ENCODE results near the gene SEMA3A.
"Not testable (repeated sequence)": the region's sequence is repeated elsewhere in the genome, so short reads cannot be mapped to it uniquely, and the experiment has no call there.

Gene SEMA3A

DNA sequence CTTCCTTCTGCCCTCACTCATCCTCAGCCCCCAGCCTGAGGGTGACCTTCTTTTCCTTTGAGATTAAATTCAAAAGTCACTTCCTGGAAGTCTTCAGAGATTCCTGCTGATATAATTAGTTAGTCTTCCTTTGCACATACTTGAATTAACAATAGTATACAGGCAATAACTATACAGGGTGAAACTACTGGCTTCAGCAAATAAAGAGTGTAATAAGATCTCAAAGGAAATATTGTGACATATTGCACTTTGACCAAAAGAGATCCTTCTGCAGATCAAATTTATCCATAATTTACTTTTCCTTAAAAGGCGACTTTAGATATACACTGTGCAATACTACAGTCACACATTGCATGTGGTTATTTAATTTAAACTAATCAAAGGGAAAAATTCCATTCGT lies 123.8 kb downstream of the SEMA3A start:
- DNase-seq (ENCODE audit: extremely low read depth in 1 of 2, low read depth in 1 of 2), result no peak

DNA sequence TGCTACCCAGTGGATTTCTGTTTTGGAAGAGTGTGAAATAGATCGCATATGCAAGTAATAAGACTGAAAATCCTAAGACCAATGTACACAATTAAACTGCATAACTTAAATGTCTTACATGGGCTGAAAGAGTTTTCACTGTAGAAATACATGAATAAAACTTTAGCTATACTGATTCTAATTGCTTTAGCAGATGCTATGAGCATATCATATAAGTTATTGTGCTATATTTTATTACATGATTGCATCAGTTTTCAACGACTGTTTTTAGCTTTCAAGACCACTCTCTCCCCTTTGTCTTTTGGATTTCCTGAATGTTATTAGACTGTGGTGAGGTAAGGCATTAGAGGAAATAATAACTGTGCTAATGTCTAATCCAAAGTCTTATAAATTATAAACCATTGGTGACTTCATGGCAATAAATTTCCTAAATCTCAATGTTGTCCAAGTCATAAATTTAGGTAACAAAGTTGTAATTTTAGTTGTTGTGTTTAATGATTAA lies 124.5 kb downstream of the SEMA3A start:
- DNase-seq (ENCODE audit: extremely low read depth in 1 of 2, low read depth in 1 of 2), result no peak

DNA sequence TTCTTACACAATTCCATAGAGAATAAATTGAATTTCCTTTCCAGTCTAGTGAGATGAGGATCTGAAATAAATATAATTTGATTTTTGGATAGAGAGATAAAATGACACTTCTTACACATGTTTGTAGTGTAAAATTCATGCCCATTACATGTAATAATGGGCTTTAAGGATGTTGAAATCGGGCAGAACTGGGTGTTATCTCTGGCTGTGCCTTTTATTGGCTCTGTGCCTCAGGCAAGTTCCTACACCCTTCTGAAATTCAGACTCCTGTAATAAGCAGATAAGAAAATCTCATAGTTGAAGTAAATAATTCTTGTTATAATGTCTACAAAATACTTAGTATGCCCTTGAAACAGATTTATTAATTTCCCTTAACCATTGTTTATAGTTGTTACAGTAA lies 125.6 kb downstream of the SEMA3A start:
- DNase-seq (ENCODE audit: extremely low read depth in 1 of 2, low read depth in 1 of 2), result no peak

DNA sequence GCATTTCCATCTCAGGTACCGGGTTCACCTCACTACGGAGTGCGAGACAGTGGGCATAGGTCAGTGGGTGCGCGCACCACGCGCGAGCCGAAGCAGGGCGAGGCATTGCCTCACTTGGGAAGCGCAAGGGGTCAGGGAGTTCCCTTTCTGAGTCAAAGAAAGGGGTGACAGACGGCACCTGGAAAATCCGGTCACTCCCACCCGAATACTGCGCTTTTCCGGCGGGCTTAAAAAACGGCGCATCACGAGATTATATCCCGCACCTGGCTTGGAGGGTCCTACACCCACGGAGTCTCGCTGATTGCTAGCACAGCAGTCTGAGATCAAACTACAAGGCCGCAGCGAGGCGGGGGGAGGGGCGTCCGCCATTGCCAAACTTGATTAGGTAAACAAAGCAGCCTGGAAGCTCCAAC lies 132.1 kb downstream of the SEMA3A start:
- not testable (repeated sequence) for DNase-seq (ENCODE audit: extremely low read depth in 1 of 2, low read depth in 1 of 2)

DNA sequence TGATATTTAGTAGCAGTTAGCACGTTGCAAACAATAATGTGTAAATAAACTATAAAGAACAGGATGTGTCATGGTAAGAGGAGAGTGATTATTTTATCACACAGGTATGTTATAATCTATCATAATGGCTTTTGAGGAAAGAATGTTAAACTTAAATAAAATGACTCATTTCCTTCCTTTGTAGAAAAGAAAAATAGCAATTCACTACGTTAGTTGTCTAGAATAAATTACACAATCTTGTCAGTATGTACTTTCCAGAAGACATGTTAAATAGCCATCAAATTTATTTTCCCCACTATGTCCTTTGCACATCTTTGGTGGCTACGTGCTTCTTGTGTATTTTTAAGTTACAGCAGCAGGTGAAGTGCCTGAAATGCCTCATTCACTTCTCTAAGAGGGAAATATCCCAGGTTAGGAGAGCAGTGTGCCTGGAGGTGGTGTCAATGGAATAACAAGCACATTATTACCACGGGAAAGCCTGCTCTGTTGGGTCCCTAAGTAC lies 133.8 kb downstream of the SEMA3A start:
- no peak for DNase-seq (ENCODE audit: extremely low read depth in 1 of 2, low read depth in 1 of 2)

DNA sequence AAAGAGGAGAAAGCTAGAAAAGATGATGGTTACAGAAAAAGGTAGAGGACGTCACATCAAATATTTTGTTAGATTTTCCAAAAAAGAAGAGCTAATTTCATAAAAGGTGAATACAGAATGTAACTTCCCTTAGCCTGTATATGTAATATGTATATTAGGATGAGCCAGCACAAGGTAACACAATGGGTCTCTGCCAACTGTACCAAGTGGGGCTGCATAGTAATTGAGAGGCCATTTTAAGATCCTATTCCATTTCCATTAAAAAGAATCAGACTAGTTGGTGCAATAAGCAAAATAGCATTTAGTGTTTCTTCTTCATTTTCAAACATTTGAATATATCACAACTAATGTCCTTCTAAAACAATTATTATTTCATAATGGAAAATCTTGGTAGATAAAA lies 134.6 kb downstream of the SEMA3A start:
- DNase-seq (ENCODE audit: extremely low read depth in 1 of 2, low read depth in 1 of 2), result no peak

DNA sequence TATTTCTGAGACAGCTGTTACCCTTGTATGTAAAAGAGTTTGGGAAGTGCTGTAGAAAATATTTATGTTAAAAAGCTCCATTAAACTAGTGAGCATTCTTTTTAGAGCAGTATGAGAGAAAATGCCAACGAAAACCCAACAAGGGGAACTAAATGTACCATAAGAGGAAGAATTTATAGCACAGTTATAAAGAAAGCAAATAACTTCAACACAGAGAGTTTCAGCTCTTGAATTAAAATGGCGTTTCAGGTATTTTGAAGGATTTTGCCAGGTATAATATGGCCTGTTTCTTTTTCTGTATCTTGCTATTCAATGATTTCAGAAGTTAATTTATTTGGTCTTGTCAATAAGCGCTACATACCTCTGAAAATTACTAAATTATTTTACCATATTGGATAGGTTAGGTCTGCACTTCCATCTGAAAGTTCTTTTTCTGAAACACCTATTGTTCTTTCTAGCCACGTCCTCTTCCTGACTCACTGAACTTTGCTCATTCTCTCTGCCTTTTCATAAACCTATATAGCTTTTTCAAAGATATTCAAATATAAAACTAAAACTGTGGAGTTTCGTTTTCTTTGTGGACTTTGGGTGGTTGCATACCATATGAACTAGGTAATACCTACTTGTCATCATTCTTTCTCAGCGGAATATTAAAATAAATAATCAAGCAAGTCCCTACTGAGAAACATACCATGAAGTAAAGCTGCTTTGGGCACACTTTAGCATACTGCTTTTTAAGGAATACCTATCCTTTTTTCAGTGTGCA lies 136.1 kb downstream of the SEMA3A start:
- no peak for DNase-seq (ENCODE audit: extremely low read depth in 1 of 2, low read depth in 1 of 2)

DNA sequence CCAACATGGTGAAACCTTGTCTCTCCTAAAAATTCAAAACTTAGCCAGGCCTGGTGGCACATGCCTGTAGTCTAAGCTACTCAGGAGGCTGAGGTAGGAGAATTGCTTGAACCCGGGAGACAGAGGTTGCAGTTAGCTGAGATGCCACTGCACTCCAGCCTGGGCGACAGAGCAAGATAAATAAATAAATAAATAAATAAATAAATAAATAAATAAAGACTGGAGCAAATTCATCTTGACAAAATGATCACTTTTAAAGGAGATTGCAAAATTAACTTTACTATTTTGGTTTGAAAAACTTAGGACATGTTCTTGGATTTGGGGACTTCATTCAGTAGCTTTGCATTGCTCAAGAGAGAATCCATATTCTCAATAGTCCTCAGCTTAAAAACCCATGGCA lies 137.0 kb downstream of the SEMA3A start:
- DNase-seq (ENCODE audit: extremely low read depth in 1 of 2, low read depth in 1 of 2), result no peak

DNA sequence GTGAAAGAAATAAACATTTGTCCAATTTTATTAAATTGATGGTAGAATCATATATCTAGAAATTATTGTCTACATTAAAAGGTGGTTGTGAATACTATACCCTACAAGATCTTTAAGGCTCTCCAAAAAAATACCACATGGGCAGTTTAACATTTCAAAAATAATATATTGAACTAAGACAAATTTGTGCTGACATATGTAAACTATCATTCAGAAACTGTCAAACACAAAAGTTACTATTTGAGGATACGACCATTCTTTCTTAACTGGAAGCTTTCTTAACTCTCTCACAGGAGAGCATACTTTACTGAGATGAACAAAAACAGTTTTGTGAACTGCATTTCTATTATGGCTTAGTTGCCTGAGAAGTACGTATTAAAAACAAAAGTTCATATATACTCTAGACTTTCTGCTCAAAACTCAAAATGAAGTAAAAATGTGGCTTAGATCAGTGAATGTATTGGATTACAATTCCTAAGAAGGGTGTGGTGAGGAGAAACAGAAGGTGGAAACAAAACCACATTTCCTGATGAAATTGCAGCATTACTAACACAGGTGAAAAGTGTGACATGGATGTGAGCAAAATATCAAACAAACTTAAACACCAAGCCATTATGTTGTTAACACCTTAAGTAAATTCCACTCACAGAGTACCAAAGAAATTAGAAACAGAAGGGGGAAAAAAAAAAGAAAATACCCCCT lies 138.5 kb downstream of the SEMA3A start:
- no peak for DNase-seq (ENCODE audit: extremely low read depth in 1 of 2, low read depth in 1 of 2)

DNA sequence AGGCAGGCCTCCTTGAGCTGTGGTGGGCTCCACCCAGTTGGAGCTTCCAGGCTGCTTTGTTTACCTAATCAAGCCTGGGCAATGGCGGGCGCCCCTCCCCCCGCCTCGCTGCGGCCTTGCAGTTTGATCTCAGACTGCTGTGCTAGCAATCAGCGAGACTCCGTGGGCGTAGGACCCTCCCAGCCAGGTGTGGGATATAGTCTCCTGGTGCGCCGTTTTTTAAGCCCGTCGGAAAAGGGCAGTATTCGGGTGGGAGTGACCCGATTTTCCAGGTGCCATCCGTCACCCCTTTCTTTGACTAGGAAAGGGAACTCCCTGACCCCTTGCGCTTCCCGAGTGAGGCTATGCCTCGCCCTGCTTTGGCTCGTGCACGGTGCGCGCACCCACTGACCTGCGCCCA lies 139.4 kb downstream of the SEMA3A start:
- DNase-seq (ENCODE audit: extremely low read depth in 1 of 2, low read depth in 1 of 2), result not testable (repeated sequence)

DNA sequence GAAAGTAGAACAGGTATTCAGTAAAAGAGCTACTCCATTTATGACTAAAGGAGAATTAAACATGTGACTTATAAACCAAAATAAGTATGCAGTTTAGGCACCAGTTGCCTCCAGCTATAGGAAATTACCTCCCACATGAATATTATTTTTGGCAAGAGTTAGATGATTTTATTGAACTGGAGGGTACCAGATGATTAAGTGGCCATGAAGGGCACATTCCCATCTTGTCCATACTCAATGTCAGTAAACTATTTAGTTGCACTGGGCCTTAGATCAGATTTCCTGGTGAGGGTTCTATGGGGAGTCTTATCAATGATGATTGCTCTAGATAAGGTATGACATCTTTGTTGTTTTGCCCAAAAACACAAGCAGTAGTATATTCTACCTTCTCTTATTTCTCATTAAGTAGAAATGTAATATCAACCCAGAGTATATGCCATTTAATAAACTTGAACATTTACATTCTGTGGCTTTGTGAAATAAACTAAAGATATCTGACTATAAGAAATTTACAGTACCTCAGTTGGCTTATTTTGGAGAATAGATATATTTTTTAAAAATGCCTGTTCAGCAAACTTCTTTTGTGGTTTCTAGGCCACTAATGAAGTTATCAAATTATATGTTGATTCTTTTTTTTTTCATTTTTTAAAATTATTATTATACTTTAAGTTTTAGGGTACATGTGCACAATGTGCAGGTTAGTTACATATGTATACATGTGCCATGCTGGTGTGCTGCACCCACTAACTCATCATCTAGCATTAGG lies 145.3 kb downstream of the SEMA3A start:
- no peak for DNase-seq (ENCODE audit: extremely low read depth in 1 of 2, low read depth in 1 of 2)

DNA sequence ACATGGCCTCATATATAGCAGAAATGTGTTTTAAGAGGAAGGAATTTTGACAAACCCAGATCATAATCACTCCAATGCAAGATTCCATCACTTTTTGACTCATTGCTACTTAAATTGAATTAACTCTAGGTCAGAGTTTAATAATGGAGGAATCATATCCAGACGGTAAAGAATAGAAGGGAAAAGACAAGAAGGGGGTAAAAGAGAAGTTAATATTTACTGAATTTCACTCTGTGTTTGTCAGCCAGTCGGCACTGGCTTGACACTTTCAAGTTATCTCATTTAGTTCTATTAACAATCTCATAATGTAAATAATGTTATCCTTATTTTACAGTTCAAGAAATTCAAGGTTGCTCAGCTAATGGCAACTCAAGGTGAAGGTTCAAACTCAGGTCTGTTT lies 147.5 kb downstream of the SEMA3A start:
- no peak for DNase-seq (ENCODE audit: extremely low read depth in 1 of 2, low read depth in 1 of 2)

DNA sequence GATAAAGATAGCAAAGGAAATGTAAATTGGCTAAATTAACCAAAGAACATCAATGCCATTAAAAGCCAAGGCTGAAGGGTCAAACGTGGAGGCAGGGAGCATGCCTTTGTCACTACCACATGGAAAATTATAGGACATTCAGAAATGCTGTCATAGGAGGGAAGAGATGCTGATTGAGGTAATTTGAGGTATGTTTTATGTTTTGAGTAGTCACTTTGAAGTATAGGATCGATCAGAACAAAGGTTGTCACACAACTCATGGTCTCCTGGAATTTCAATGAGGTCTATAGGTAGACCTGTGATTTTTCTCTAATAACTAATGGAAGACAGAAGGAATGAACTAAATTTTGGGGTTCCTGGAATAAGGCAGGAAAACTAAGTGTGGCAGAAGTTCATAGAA lies 149.8 kb downstream of the SEMA3A start:
- no peak for DNase-seq (ENCODE audit: extremely low read depth in 1 of 2, low read depth in 1 of 2)

DNA sequence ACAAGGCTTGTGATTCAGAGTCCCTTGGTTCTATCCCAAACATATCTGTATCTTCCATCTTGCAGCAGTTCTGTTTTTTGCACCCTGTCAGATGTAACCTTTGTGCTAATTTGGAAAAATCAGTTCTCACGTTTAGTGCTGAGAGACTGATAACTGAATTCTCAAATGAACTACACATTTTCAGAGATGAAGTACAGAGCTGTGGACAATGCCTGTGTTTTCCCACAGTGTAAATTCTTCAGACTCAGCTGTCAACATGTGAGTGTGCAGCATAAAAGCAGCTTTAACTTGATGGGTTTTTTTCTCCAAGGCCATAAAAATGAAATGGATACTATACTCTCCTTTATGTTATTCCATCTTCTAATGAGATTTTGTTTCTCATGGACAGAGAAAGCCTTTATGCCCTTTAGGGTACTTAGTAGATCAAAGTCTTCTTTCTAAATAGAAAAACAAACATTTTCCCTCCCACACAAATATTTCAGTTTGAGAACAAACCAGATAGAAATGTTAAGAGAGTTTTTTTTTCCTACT lies 150.9 kb downstream of the SEMA3A start:
- no peak for DNase-seq (ENCODE audit: extremely low read depth in 1 of 2, low read depth in 1 of 2)

DNA sequence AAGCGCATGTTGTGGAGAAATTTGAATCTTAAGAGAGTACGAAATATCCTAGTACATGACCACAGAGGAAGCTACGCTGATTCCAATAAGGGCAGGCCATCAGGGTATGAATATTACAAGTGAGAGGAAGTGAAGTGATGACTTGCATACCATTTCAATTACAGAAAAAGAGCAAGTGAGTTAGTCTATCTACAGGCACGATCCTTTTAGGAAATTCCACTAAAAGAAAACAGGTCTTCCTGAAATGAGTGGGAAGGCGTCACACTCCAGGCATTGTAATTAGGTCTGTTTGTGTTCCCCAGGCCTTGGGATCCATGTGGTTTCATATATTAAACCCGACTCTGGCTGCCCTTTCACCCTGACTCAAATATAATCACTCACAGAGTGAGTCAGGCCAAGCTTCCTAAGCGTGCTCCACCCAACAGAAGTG lies 152.5 kb downstream of the SEMA3A start:
- no peak for DNase-seq (ENCODE audit: extremely low read depth in 1 of 2, low read depth in 1 of 2)

DNA sequence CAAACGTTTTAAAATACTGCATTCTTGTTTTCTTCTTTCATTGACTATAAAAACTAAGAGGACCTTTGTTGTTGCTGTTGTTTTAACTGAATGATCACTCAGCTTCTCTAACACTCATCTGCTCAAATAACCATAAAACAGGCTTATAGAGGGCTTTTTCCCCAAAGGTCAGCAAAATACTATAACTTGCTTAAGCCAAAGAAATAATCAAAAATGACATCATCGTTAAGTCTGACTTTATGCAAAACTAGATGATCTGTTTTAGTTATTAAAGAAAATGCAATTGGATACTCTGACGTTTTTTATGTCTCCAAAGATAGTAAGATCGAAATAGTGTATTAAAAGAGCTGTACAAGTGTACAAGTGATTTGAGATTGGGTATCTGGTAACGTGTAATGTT lies 152.9 kb downstream of the SEMA3A start:
- DNase-seq (ENCODE audit: extremely low read depth in 1 of 2, low read depth in 1 of 2), result no peak

DNA sequence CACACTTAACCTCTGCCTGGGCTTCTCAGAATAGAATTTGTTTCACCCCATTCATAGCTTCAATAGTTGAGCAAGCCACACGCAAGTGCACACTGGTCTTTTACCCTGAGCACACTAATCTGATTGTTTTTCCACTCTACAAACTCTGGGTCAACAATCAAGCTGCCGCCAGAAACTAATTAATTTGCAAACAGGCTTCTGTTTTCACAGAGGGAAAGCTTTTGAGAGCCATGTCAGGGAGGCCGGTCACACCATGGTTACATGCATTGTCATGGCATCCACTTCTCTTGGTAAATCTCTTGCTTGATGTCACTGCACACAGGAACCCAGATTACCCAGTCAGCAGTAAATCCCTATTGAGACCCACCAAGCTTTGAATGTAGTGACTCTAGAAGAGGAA lies 154.2 kb downstream of the SEMA3A start:
- no peak for DNase-seq (ENCODE audit: extremely low read depth in 1 of 2, low read depth in 1 of 2)

DNA sequence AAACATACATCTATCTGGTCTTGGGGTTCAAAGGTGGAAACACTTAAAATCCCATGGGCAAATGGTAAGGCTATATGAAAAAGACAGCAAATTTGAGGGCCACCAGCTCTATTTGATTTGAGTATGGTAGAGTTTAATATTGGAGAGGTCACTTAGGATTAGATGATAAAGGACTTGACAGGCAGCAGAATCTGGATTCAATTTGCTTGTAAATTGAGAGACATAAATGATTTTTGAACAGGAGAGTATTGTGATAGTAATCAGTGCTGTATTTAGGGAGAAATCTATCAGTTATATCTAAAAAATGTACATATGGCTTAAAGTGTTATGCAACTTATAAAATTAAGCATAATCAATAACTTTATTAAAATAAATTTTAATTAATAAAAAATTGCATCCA lies 155.2 kb downstream of the SEMA3A start:
- DNase-seq (ENCODE audit: extremely low read depth in 1 of 2, low read depth in 1 of 2), result no peak

DNA sequence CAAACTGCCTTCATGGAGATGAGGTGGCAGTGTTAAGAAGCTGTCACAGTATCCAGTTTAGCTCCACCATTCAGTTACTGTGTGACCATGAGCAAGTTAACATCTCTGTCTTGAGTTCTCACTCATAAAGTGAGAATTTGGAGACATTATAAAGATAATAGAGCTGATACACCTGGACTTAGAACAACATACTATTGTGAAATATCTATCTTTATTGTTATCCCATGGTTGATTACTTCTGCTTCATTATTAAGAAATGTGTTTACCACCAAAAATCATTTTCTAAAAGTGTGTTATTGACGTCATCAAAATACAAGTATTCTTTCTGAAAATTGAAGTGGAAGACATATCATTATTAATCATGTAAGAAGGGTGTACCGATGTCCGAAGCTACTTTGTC lies 166.9 kb downstream of the SEMA3A start:
- no peak for DNase-seq (ENCODE audit: extremely low read depth in 1 of 2, low read depth in 1 of 2)

DNA sequence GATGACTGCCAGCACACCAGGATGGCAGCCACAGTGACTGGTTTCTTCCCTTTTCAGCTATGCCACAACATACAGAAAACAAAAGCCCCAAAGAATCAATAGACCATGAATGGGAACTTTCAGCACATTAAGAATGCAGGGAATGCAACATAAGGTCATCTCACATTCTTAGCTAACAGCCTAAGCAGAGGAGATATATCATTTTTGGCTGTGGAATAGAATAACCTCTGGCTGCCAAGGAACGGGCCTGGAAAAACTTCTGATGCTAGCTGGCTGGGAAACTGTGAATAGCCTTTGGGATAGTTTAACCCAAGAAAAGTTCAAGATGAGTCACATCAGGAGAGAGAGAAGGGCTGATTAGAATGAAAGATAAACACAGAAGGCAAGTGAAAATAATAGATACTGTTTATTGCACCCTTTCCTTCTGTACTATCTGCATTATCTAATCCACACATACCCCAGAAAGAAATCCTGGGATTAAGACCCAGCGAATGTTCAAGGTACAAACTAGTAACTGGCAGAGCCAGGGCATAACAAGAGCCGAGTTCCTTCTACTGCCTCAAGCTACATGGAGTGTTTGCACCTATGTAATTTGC lies 169.2 kb downstream of the SEMA3A start:
- DNase-seq (ENCODE audit: extremely low read depth in 1 of 2, low read depth in 1 of 2), result no peak

Measured in activated CD8-positive, alpha-beta memory T cell treated with anti-CD3 and anti-CD28 coated beads for 1 hour (primary cell).